ENCODE results near the gene CYB5RL.

- TF ChIP-seq, protein P1, sequence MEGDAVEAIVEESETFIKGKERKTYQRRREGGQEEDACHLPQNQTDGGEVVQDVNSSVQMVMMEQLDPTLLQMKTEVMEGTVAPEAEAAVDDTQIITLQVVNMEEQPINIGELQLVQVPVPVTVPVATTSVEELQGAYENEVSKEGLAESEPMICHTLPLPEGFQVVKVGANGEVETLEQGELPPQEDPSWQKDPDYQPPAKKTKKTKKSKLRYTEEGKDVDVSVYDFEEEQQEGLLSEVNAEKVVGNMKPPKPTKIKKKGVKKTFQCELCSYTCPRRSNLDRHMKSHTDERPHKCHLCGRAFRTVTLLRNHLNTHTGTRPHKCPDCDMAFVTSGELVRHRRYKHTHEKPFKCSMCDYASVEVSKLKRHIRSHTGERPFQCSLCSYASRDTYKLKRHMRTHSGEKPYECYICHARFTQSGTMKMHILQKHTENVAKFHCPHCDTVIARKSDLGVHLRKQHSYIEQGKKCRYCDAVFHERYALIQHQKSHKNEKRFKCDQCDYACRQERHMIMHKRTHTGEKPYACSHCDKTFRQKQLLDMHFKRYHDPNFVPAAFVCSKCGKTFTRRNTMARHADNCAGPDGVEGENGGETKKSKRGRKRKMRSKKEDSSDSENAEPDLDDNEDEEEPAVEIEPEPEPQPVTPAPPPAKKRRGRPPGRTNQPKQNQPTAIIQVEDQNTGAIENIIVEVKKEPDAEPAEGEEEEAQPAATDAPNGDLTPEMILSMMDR (IDR thresholded peaks at IDR 0.05), result no peak
- TF ChIP-seq POLR2A (IDR thresholded peaks at IDR 0.05) (no peak), POLR2AphosphoS5 (IDR thresholded peaks at IDR 0.05) (no peak), EP300 (IDR thresholded peaks at IDR 0.05; ENCODE audit: low read depth) (no peak)
Measured at GRCh38 chr1:54227091-54227602, 27.3 kb upstream of the CYB5RL start.

Measured in transverse colon (tissue), 4 donors.